Muscle of leg (tissue), 9 donors: ENCODE results near the gene OR1E1. TPM values are rescaled to one million over a fixed set of nuclear protein-coding genes. Genes with fewer than 3 reads are reported as not detected.

Source experiments
- polyA plus RNA-seq, 8 donors: library from polyadenylated mRNA; unstranded; fragments of 120-200 nt; gene quantifications; one replicate each; pipeline versions ENCODE4 v1.2.1 to v1.2.3, GENCODE V29; 2013; ENCODE audit warnings: inconsistent platforms in 1 of 8, low replicate concordance in 1 of 8; ENCODE audit not compliant: insufficient read length in 8 of 8, insufficient read depth in 1 of 8
- total RNA-seq: library from RNA; stranded (reverse); fragments of 120-200 nt; gene quantifications from one replicate; pipeline ENCODE4 v1.2.4, GENCODE V29; 2013

The OR1E1 gene
- total and polyA plus RNA-seq, 9 donors = not detected

Other genes starting within 250 kb of the OR1E1 start
- gene OR1A2, start 200.9 kb downstream of the OR1E1 start, total RNA-seq = not detected
- gene OR1A2, start 200.9 kb downstream of the OR1E1 start, polyA plus RNA-seq = not detected
- not detected for gene OR1A1, start 190.7 kb downstream of the OR1E1 start, total RNA-seq
- gene OR1A1, start 190.7 kb downstream of the OR1E1 start, polyA plus RNA-seq = under 1 TPM in 1 of 8 donors, not detected in 7; 0.10 TPM
- not detected for gene OR3A1, start 100.0 kb downstream of the OR1E1 start, total RNA-seq
- under 1 TPM in 3 of 8 donors, not detected in 5; 0.17 to 0.34 (median 0.18) TPM for gene OR3A1, start 100.0 kb downstream of the OR1E1 start, polyA plus RNA-seq
- gene OR3A2, start 12.1 kb downstream of the OR1E1 start, total RNA-seq = 0.04 TPM
- 1 to 10 TPM in 1 of 8 donors, under 1 TPM in 5, not detected in 2; 0.11 to 2.0 (median 0.24) TPM for gene OR3A2, start 12.1 kb downstream of the OR1E1 start, polyA plus RNA-seq
- not detected for gene OR3A3, start 13.0 kb upstream of the OR1E1 start, total RNA-seq
- under 1 TPM in 5 of 8 donors, not detected in 3; 0.04 to 0.15 (median 0.07) TPM for gene OR3A3, start 13.0 kb upstream of the OR1E1 start, polyA plus RNA-seq
- not detected for gene OR1E2, start 35.4 kb upstream of the OR1E1 start, total RNA-seq
- not detected for gene OR1E2, start 35.4 kb upstream of the OR1E1 start, polyA plus RNA-seq
- gene SPATA22, start 73.4 kb upstream of the OR1E1 start, total RNA-seq = 0.40 TPM
- 1 to 10 TPM in 1 of 8 donors, under 1 TPM in 7; 0.16 to 1.4 (median 0.32) TPM for gene SPATA22, start 73.4 kb upstream of the OR1E1 start, polyA plus RNA-seq
- gene ASPA, start 77.6 kb upstream of the OR1E1 start, total RNA-seq = 3.8 TPM
- 1 to 10 TPM; 1.0 to 4.4 (median 3.0) TPM for gene ASPA, start 77.6 kb upstream of the OR1E1 start, polyA plus RNA-seq
- gene TRPV3, start 159.4 kb upstream of the OR1E1 start, total RNA-seq = 1.2 TPM
- gene TRPV3, start 159.4 kb upstream of the OR1E1 start, polyA plus RNA-seq = 1 to 10 TPM in 6 of 8 donors, under 1 TPM in 2; 0.74 to 2.4 (median 1.6) TPM
- 3.6 TPM for gene TRPV1, start 211.0 kb upstream of the OR1E1 start, total RNA-seq
- gene TRPV1, start 211.0 kb upstream of the OR1E1 start, polyA plus RNA-seq = 1 to 10 TPM; 3.7 to 8.1 (median 5.8) TPM
- gene SHPK, start 237.8 kb upstream of the OR1E1 start, total RNA-seq = 8.8 TPM
- gene SHPK, start 237.8 kb upstream of the OR1E1 start, polyA plus RNA-seq = 1 to 10 TPM; 6.3 to 9.3 (median 7.5) TPM
- gene CTNS, start 238.3 kb upstream of the OR1E1 start, total RNA-seq = 7.2 TPM
- gene CTNS, start 238.3 kb upstream of the OR1E1 start, polyA plus RNA-seq = 10 to 100 TPM in 1 of 8 donors, 1 to 10 TPM in 7; 7.3 to 10.1 (median 8.5) TPM